GM23338 (cell line): ENCODE results near the gene C5orf58. TPM values are rescaled to one million over a fixed set of nuclear protein-coding genes. Genes with fewer than 3 reads are reported as not detected.

Experiments
- ATAC-seq: fragments of 200-7000 bp; cut with Tn5 transposase; 3 replicates; pipeline ENCODE4 v1.9.1; 2020
- DNase-seq: peaks from one replicate; pipeline ENCODE4 v3.0.0-alpha.2; 2015; ENCODE audit warnings: low spot score
- H2AFZ ChIP-seq: fragments of 200-600 bp; sonication (generic); 2 replicates; pipeline ENCODE4 v1.8.0; 2016; ENCODE audit warnings: antibody characterized with exemption, mild to moderate bottlenecking, moderate library complexity
- H3F3A ChIP-seq: fragments of 200-600 bp; sonication (generic); replicated peaks from 2 replicates; pipeline ENCODE4 v1.8.0; 2017; ENCODE audit warnings: antibody characterized with exemption, mixed run types, low read depth
- H3K27ac ChIP-seq: fragments of 200-600 bp; sonication (generic); 2 replicates; pipeline ENCODE4 v1.6.1; 2016; ENCODE audit warnings: low read depth
- H3K27me3 ChIP-seq: fragments of 200-600 bp; sonication (generic); 2 replicates; pipeline ENCODE4 v1.8.0; 2016; ENCODE audit warnings: mild to moderate bottlenecking, mixed run types, moderate library complexity; ENCODE audit not compliant: insufficient read depth
- H3K36me3 ChIP-seq: fragments of 200-600 bp; sonication (generic); 2 replicates; pipeline ENCODE4 v1.8.0; 2016; ENCODE audit warnings: mild to moderate bottlenecking; ENCODE audit not compliant: insufficient read depth
- H3K4me1 ChIP-seq: fragments of 200-600 bp; sonication (generic); 2 replicates; pipeline ENCODE4 v1.8.0; 2016; ENCODE audit warnings: mild to moderate bottlenecking, moderate library complexity; ENCODE audit not compliant: insufficient read depth
- H3K4me2 ChIP-seq: fragments of 200-600 bp; sonication (generic); 2 replicates; pipeline ENCODE4 v1.7.1; 2017; ENCODE audit warnings: mixed run types
- H3K4me3 ChIP-seq: fragments of 200-600 bp; sonication (generic); 2 replicates; pipeline ENCODE4 v1.6.1; 2016; ENCODE audit warnings: mixed run types
- H3K79me2 ChIP-seq: fragments of 200-600 bp; sonication (generic); replicated peaks from 2 replicates; pipeline ENCODE4 v1.8.0; 2017; ENCODE audit warnings: mild to moderate bottlenecking; ENCODE audit not compliant: insufficient read depth
- H3K9me2 ChIP-seq: fragments of 200-600 bp; sonication (generic); 2 replicates; pipeline ENCODE4 v1.8.0; 2017; ENCODE audit not compliant: insufficient read depth
- H4K20me1 ChIP-seq: fragments of 200-600 bp; sonication (generic); replicated peaks from 2 replicates; pipeline ENCODE4 v1.8.0; 2017; ENCODE audit warnings: mild to moderate bottlenecking; ENCODE audit not compliant: insufficient read depth
- H3K27ac Mint-ChIP-seq: 2 replicates; pipeline ENCODE4 v1.8.0; 2020; ENCODE audit warnings: inconsistent platforms, mild to moderate bottlenecking, moderate library complexity, mixed read lengths
- H3K27me3 Mint-ChIP-seq: 3 replicates; pipeline ENCODE4 v1.8.0; 2022; ENCODE audit warnings: low read depth, mild to moderate bottlenecking, moderate library complexity, mixed read lengths, inconsistent platforms; ENCODE audit not compliant: insufficient read depth, poor library complexity
- H3K36me3 Mint-ChIP-seq: 3 replicates; pipeline ENCODE4 v1.8.0; 2021; ENCODE audit warnings: low read depth, mild to moderate bottlenecking, inconsistent platforms, moderate library complexity, mixed read lengths
- H3K4me1 Mint-ChIP-seq: 3 replicates; pipeline ENCODE4 v1.8.0; 2020; ENCODE audit warnings: mild to moderate bottlenecking, inconsistent platforms, mixed read lengths
- H3K4me3 Mint-ChIP-seq: 3 replicates; pipeline ENCODE4 v1.8.0; 2021; ENCODE audit warnings: moderate library complexity, mild to moderate bottlenecking, inconsistent platforms, mixed read lengths
- H3K9me3 Mint-ChIP-seq: 3 replicates; pipeline ENCODE4 v1.8.0; 2020; ENCODE audit warnings: moderate library complexity, mild to moderate bottlenecking, inconsistent platforms, mixed read lengths
- CREB1 ChIP-seq: fragments of 250-450 bp; sonication (Bioruptor Pico); IDR thresholded peaks from 2 replicates; pipeline ENCODE4 v1.5.0; 2020; ENCODE audit warnings: low read depth, mild to moderate bottlenecking, moderate library complexity
- CTCF ChIP-seq, 2 experiments: fragments of 200-600 bp in 1 of 2; sonication (generic) in 1 of 2; conservative IDR thresholded peaks; 2 replicates each; pipeline versions ENCODE4 v1.5.1 to v1.6.1; 2016 to 2017; ENCODE audit warnings: antibody characterized with exemption in 2 of 2, low read depth in 2 of 2, mild to moderate bottlenecking in 2 of 2, moderate library complexity in 1 of 2
- ETS1 ChIP-seq: IDR thresholded peaks from 2 replicates; pipeline ENCODE4 v1.6.1; 2016; ENCODE audit warnings: antibody characterized with exemption
- EZH2 ChIP-seq: fragments of 200-600 bp; sonication (generic); IDR thresholded peaks from one replicate; pipeline ENCODE4 v1.8.0; 2017; ENCODE audit warnings: antibody characterized with exemption, mild to moderate bottlenecking, low read depth; ENCODE audit not compliant: unreplicated experiment
- NANOG ChIP-seq: IDR thresholded peaks from 2 replicates; pipeline ENCODE4 v1.6.1; 2016; ENCODE audit warnings: antibody characterized with exemption, borderline replicate concordance
- POLR2AphosphoS5 ChIP-seq: IDR thresholded peaks from 2 replicates; pipeline ENCODE4 v1.6.1; 2016; ENCODE audit warnings: antibody characterized with exemption, low read depth
- STAT1 ChIP-seq: IDR thresholded peaks from one replicate; pipeline ENCODE4 v1.6.1; 2016; ENCODE audit warnings: antibody characterized with exemption; ENCODE audit not compliant: unreplicated experiment
- ZNF114 ChIP-seq: fragments of 250-450 bp; sonication (Bioruptor Pico); IDR thresholded peaks from 2 replicates; pipeline ENCODE4 v1.5.0; 2020; ENCODE audit warnings: mild to moderate bottlenecking, moderate library complexity
- ZNF331 ChIP-seq: fragments of 250-450 bp; sonication (Bioruptor Pico); IDR thresholded peaks from 2 replicates; pipeline ENCODE4 v1.5.0; 2020; ENCODE audit warnings: low read depth, mild to moderate bottlenecking, moderate library complexity
- ZNF462 ChIP-seq: fragments of 250-450 bp; sonication (Bioruptor Pico); IDR thresholded peaks from 2 replicates; pipeline ENCODE4 v1.5.0; 2020; ENCODE audit warnings: mild to moderate bottlenecking, moderate library complexity
- polyA plus RNA-seq: library from polyadenylated mRNA; unstranded; fragments of >200 nt; fragmentation: Nextera tagmentation; extraction: Ambion mirVana; gene quantifications from 2 replicates; pipeline ENCODE4 v1.2.1, GENCODE V29; 2016
- total RNA-seq: library from RNA; depleted of rRNA; stranded (reverse); fragments of >200 nt; shearing (Covaris generic); gene quantifications from 2 replicates; pipeline ENCODE4 v1.2.3, GENCODE V29; 2014

C5orf58 gene
- total and polyA plus RNA-seq, 2 experiments from 2014 or later, result 1.0 to 9.1 TPM

GRCh38 chr5:170216257-170216864 lies 16.4 kb upstream of the C5orf58 start:
- no peaks in the 10 kb centered on the region for H3K27me3 ChIP-seq
- DNase-seq (peak; percentile 76), ATAC-seq (peak; percentile 77)
- H3K27ac ChIP-seq, result no peak overlapping the region
- Mint-ChIP-seq H3K27me3 (peaks cover 2% of the 10 kb centered on the region), H3K36me3 (no peaks in the 10 kb centered on the region), H3K27ac (no peak overlapping the region), H3K4me3 (no peak overlapping the region), H3K4me1 (peaks cover 16% of the 10 kb centered on the region), H3K9me3 (no peaks in the 10 kb centered on the region)
- no peak overlapping the region for H3K4me3 ChIP-seq
- H4K20me1 ChIP-seq, result no peaks in the 10 kb centered on the region
- no peaks in the 10 kb centered on the region for H3K36me3 ChIP-seq
- H3K9me2 ChIP-seq, result no peaks in the 10 kb centered on the region
- TF ChIP-seq ZNF114 (CRISPR knock-in tag), result no peak
- peak; percentile 72 to 90 for TF ChIP-seq CTCF (conservative IDR thresholded peaks at IDR 0.05; ENCODE audit: low read depth in 2 of 2)
- no peak for TF ChIP-seq ETS1
- TF ChIP-seq POLR2AphosphoS5, result no peak
- TF ChIP-seq EZH2, result no peak
- H3F3A ChIP-seq, result no peaks in the 10 kb centered on the region
- H3K79me2 ChIP-seq, result no peaks in the 10 kb centered on the region
- H2AFZ ChIP-seq, result no peak overlapping the region
- H3K4me1 ChIP-seq, result peaks cover 11% of the 10 kb centered on the region; the same call in 1 of the 2 replicates
- H3K4me2 ChIP-seq, result no peak overlapping the region

GRCh38 chr5:170217831-170218230 lies 15.0 kb upstream of the C5orf58 start:
- Mint-ChIP-seq H3K4me1 (peaks cover 23% of the 10 kb centered on the region), H3K27ac (no peak overlapping the region), H3K27me3 (peaks cover 2% of the 10 kb centered on the region), H3K9me3 (no peaks in the 10 kb centered on the region), H3K4me3 (no peak overlapping the region), H3K36me3 (no peaks in the 10 kb centered on the region)
- Histone ChIP-seq H3K4me1 (peaks cover 14% of the 10 kb centered on the region; the same call in 1 of the 2 replicates), H3K4me3 (no peak overlapping the region), H3K79me2 (no peaks in the 10 kb centered on the region), H3K27me3 (no peaks in the 10 kb centered on the region), H4K20me1 (no peaks in the 10 kb centered on the region), H3K36me3 (no peaks in the 10 kb centered on the region), H3K4me2 (no peak overlapping the region), H3K9me2 (no peaks in the 10 kb centered on the region), H2AFZ (no peak overlapping the region), H3K27ac (no peak overlapping the region), H3F3A (no peaks in the 10 kb centered on the region)
- DNase-seq, result no peak
- no peak for ATAC-seq
- TF ChIP-seq CREB1 (CRISPR knock-in tag) (no peak), NANOG (no peak), STAT1 (no peak), ZNF331 (CRISPR knock-in tag) (no peak), ZNF114 (CRISPR knock-in tag) (no peak), ZNF462 (CRISPR knock-in tag) (no peak), CTCF (conservative IDR thresholded peaks at IDR 0.05; ENCODE audit: low read depth in 2 of 2) (no peak), POLR2AphosphoS5 (no peak)
